Kidney (tissue), 14 donors: ENCODE results near the gene DNAJC1. TPM values are rescaled to one million over a fixed set of nuclear protein-coding genes. Genes with fewer than 3 reads are reported as not detected.
"Not testable (repeated sequence)": the region's sequence is repeated elsewhere in the genome, so short reads cannot be mapped to it uniquely, and the experiment has no call there.

Experiments used
- DNase-seq, 5 donors: peaks; one replicate each; pipeline ENCODE4 v3.0.0-alpha.2; 2013 to 2020
- FAIRE-seq: peaks from 2 replicates; lab custom pipeline; 2012; peaks lifted over from hg19 to GRCh38; lab: Jason Lieb, UNC
- H3K27ac ChIP-seq, 2 donors: one replicate each; pipeline ENCODE4 v1.7.0; 2013; ENCODE audit warnings: low read depth in 2 of 2, low read length in 2 of 2, inconsistent platforms in 1 of 2
- H3K27me3 ChIP-seq: one replicate; pipeline ENCODE4 v1.7.1; 2013; ENCODE audit warnings: low read length, inconsistent platforms; ENCODE audit not compliant: control insufficient read depth, insufficient read depth
- H3K36me3 ChIP-seq, 3 donors: one replicate each; pipeline versions ENCODE4 v1.7.0 to v1.7.1; 2013; ENCODE audit warnings: low read length in 3 of 3, control low read depth in 1 of 3, inconsistent platforms in 1 of 3; ENCODE audit not compliant: insufficient read depth in 3 of 3, control insufficient read depth in 2 of 3
- H3K4me1 ChIP-seq, 3 donors: one replicate each; pipeline versions ENCODE4 v1.7.0 to v1.7.1; 2013; ENCODE audit warnings: low read length in 3 of 3, inconsistent platforms in 1 of 3, low read depth in 1 of 3; ENCODE audit not compliant: control insufficient read depth in 2 of 3, insufficient read depth in 2 of 3
- H3K4me3 ChIP-seq, 3 donors: one replicate each; pipeline versions ENCODE4 v1.7.0 to v1.8.1; 2013; ENCODE audit warnings: low read length in 3 of 3, control low read depth in 1 of 3, inconsistent platforms in 1 of 3
- H3K9ac ChIP-seq, 3 donors: one replicate each; pipeline versions ENCODE4 v1.7.0 to v1.7.1; 2013; ENCODE audit warnings: low read length in 3 of 3, control low read depth in 1 of 3, inconsistent platforms in 1 of 3
- H3K9me3 ChIP-seq, 3 donors: one replicate each; pipeline versions ENCODE4 v1.7.0 to v1.7.1; 2013; ENCODE audit warnings: low read length in 3 of 3, control low read depth in 1 of 3, inconsistent platforms in 1 of 3; ENCODE audit not compliant: control insufficient read depth in 2 of 3, insufficient read depth in 1 of 3
- CTCF ChIP-seq: IDR thresholded peaks from 3 replicates; pipeline ENCODE4 v1.5.1; 2012; ENCODE audit warnings: mild to moderate bottlenecking, moderate library complexity, borderline replicate concordance; ENCODE audit not compliant: insufficient read depth; ENCODE audit errors: extremely low read depth
- intact Hi-C: fragments of 100-400 bp; cut with DNase I; formaldehyde crosslinking; loops from one replicate; pipeline ENCODE4 v1.11.1; 2022
- polyA plus RNA-seq: library from polyadenylated mRNA; stranded (reverse); fragments of 350-450 nt; fragmentation: Illumina TruSeq; extraction: RNeasy Lipid Tissue Mini Kit (QIAGEN cat#74804); gene quantifications from one replicate; pipeline ENCODE4 v1.2.3, GENCODE V29; 2014; ENCODE audit warnings: low read depth, low replicate concordance; ENCODE audit not compliant: insufficient read depth
- total RNA-seq: library from RNA; stranded (reverse); fragmentation: NEBNext Ultra II Directional; extraction: Animal tissue kit (Norgen Biotek cat#: 25700); gene quantifications from one replicate; pipeline ENCODE4 v1.2.1, GENCODE V29; 2021
- donor health status: control.
- donor health status: control.
- donor health status: control.
- donor health status: control.
- donor health status: control.
- donor health status: DM: yes; HTN: yes; CAD: no.
- donor health status: Normal renal cell carcinoma (clear cell type).

The DNAJC1 gene
- total and polyA plus RNA-seq, 2 donors from 2014 or later: 33.4 to 34.8 TPM

DNA sequence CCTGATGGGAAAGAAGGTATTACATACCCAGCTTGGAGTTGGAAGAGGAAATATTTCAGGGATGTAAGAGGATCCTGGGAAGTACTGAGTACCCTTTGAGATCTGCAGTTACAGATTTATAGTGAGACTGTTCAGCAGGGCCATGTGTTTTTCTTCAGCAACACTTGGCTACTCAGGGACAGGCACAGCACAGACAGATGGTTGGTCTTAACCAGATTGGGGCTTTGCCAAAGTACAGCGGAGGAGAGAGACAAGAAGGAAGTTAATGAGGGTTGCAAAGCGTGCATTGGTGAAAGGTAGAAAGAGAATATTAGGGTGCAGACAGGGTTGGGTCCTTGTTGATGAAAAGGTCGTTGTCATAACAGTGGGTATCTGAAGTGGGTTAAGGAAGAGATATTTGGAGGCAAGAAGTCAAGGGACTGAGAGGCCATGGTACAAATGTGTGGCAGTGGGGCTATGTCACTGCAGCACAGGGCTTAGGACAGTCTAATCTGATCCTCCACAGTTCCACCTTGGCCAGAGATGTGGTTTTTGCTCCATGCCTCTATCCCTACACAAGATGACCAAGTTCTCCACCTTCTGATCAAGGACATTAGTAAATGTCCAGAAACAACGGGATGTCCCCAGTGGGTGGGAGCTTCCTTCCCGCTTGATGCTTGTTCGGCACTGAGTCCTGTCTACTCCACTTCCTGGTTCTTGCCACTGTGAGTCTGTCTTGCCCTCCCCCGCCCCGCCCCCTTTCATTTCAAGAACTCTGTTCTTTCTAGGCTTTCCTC is 18.9 kb upstream of the DNAJC1 start:
- H3K27ac ChIP-seq: no peak overlapping the region
- H3K27me3 ChIP-seq: no peaks in the 10 kb centered on the region
- FAIRE-seq (no peak), DNase-seq (peak in 3 of 5 donors; percentile 29 to 82 (median 31))
- H3K9me3 ChIP-seq: no peaks in the 10 kb centered on the region
- no peak overlapping the region for H3K4me3 ChIP-seq
- intact Hi-C loops: no loop called here
- no peak overlapping the region for H3K9ac ChIP-seq
- H3K36me3 ChIP-seq: no peaks in the 10 kb centered on the region
- peaks cover 0 to 6% (median 0%) of the 10 kb centered on the region in 3 donors for H3K4me1 ChIP-seq
- TF ChIP-seq CTCF: no peak

GRCh38 chr10:22021144-22021543 is 17.6 kb upstream of the DNAJC1 start:
- H3K4me3 ChIP-seq, H3K36me3 ChIP-seq, H3K9me3 ChIP-seq, DNase-seq, H3K4me1 ChIP-seq, intact Hi-C loops, H3K9ac ChIP-seq, FAIRE-seq, H3K27ac ChIP-seq, H3K27me3 ChIP-seq: not testable (repeated sequence)

DNA sequence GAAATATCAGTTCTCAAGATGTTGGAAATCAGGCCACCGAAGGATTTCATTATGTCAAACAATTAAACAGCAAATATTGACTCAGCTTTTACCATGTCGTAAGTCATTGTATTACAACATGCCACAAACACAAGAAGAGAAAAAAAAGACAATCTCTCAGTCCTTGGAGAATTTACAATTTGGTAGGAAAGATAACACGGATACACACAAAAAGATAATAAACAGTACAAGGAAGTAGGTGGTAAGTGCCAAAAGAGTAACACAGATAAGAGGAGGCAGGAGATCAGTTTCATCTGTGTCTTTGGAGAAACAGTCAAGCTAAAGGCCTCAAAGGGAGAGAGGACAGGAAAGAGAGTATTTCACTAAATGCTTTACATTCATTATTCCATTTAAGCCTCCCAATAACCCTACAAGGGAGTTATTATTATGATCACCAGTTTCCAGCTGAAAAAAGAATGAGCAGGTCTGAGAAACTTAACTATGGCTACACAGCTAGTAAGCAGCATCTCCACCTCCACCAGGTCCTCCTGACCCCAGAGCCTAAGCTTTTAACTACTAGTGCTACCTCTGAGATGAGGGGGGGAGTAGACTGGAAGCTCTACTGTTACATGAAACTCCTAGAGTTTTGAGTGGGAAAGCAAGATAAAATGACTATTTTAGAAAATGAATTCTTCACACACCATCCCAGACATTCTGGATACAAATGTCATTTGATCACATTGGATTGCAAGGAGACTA is 13.9 kb upstream of the DNAJC1 start:
- Histone ChIP-seq H3K4me3 (no peak overlapping the region), H3K9ac (no peak overlapping the region), H3K27me3 (no peaks in the 10 kb centered on the region), H3K4me1 (peaks cover 0 to 4% (median 0%) of the 10 kb centered on the region in 3 donors), H3K27ac (no peak overlapping the region), H3K36me3 (no peaks in the 10 kb centered on the region), H3K9me3 (no peaks in the 10 kb centered on the region)
- no peak for FAIRE-seq
- DNase-seq: no peak
- intact Hi-C loops: no loop called here
- no peak for TF ChIP-seq CTCF

DNA sequence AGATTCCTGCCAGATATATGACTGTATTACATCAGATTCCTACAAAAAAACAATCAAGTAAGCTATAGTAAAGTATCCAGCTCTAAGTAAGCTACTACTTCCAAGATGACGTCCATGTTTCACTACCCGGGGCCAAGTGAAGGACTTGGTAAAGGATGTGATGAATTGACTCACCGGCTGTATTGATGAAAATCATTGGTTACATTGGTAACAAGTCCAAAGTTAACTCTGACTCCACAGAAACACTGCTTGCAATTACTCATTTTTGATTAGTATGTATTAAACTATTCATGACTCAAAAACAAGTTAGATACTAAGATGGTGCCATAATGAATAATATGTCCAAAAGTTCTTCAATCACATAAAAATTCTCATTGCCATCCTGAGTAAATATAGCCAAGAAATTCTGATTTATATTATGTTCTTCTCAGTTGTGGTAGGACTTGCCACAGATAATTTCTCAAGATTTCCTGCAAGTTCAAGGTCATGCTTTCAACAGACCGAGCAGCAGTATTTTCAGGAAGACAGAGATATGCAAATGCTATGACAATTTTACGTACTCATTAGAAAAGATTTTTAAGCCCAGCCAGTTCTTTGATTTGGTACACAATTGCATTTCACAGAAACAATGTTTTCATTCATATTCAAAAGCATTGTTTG is 12.6 kb upstream of the DNAJC1 start:
- H3K36me3 ChIP-seq: no peaks in the 10 kb centered on the region
- DNase-seq (no peak), FAIRE-seq (no peak)
- TF ChIP-seq CTCF: no peak
- no peak overlapping the region for H3K9ac ChIP-seq
- no peak overlapping the region for H3K27ac ChIP-seq
- intact Hi-C loops: no loop called here
- no peaks in the 10 kb centered on the region for H3K9me3 ChIP-seq
- no peaks in the 10 kb centered on the region for H3K27me3 ChIP-seq
- no peak overlapping the region for H3K4me3 ChIP-seq
- no peaks in the 10 kb centered on the region for H3K4me1 ChIP-seq
